ENCODE measurements around the gene CDC16.
A peak's percentile ranks its signal among the peaks of the same experiment; 100 is the strongest.

Gene CDC16

DNA sequence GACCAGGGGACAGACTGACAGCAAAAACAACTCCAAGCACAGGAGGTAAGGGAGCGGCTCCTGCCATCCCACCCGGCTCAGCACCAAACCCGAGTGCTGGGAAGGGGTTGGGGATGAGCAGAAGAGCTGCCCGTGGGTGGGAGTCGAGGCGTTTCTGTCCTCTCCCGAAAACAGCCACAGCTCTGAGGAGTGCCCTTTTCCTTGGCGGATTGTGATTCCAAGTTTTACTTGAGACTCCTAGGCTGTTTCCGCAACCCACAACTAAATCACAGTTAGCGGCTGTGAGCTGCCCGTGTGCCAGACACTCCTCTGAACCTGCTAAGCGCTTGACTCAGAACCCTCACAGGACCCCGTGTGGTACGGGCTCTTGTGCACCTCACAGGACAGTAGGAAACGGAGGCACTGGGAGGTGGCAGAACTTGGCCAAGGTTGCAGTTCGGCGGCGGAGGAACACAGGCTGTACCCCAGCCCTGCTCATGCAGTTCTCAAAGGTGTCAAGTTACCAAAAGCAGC, 34.2 kb upstream of the CDC16 start:
- TF ChIP-seq, protein P1, sequence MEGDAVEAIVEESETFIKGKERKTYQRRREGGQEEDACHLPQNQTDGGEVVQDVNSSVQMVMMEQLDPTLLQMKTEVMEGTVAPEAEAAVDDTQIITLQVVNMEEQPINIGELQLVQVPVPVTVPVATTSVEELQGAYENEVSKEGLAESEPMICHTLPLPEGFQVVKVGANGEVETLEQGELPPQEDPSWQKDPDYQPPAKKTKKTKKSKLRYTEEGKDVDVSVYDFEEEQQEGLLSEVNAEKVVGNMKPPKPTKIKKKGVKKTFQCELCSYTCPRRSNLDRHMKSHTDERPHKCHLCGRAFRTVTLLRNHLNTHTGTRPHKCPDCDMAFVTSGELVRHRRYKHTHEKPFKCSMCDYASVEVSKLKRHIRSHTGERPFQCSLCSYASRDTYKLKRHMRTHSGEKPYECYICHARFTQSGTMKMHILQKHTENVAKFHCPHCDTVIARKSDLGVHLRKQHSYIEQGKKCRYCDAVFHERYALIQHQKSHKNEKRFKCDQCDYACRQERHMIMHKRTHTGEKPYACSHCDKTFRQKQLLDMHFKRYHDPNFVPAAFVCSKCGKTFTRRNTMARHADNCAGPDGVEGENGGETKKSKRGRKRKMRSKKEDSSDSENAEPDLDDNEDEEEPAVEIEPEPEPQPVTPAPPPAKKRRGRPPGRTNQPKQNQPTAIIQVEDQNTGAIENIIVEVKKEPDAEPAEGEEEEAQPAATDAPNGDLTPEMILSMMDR (conservative IDR thresholded peaks at IDR 0.05; ENCODE audit: low read length) = no peak
- TF ChIP-seq EZH2phosphoT487 (IDR thresholded peaks at IDR 0.05; ENCODE audit: borderline replicate concordance) = no peak
- Histone ChIP-seq H3K9ac (ENCODE audit: low read depth, low read length, poor library complexity, severe bottlenecking) (no peak overlapping the region), H3K27me3 (ENCODE audit: insufficient read depth, low read length, poor library complexity, severe bottlenecking) (no peaks in the 10 kb centered on the region), H3F3A (ENCODE audit: low read depth) (no peaks in the 10 kb centered on the region), H3K36me3 (ENCODE audit: insufficient read depth, low read length) (no peaks in the 10 kb centered on the region), H3K4me3 (ENCODE audit: low read length, poor library complexity, severe bottlenecking) (no peak overlapping the region), H3K9me2 (replicated peaks; ENCODE audit: low read depth, low read length) (no peaks in the 10 kb centered on the region), H4K20me1 (ENCODE audit: insufficient read depth, low read length, poor library complexity, severe bottlenecking) (no peaks in the 10 kb centered on the region), H3K9me3 (ENCODE audit: insufficient read depth, low read depth, low read length) (no peaks in the 10 kb centered on the region), H3K4me2 (ENCODE audit: low read depth, low read length, poor library complexity, severe bottlenecking) (no peak overlapping the region), H3K4me1 (ENCODE audit: insufficient read depth, low read length, poor library complexity, severe bottlenecking) (peaks cover 30% of the 10 kb centered on the region), H3K79me2 (ENCODE audit: insufficient read depth, low read length) (no peaks in the 10 kb centered on the region), H2AFZ (ENCODE audit: low read length) (no peak overlapping the region)

- Histone ChIP-seq H4K20me1 (ENCODE audit: insufficient read depth, low read length, poor library complexity, severe bottlenecking) (no peaks in the 10 kb centered on the region), H3F3A (ENCODE audit: low read depth) (no peaks in the 10 kb centered on the region), H3K9me2 (replicated peaks; ENCODE audit: low read depth, low read length) (no peaks in the 10 kb centered on the region), H3K9me3 (ENCODE audit: insufficient read depth, low read depth, low read length) (no peaks in the 10 kb centered on the region), H3K4me1 (ENCODE audit: insufficient read depth, low read length, poor library complexity, severe bottlenecking) (peaks cover 26% of the 10 kb centered on the region), H2AFZ (ENCODE audit: low read length) (no peak overlapping the region), H3K4me3 (ENCODE audit: low read length, poor library complexity, severe bottlenecking) (no peak overlapping the region), H3K79me2 (ENCODE audit: insufficient read depth, low read length) (no peaks in the 10 kb centered on the region), H3K9ac (ENCODE audit: low read depth, low read length, poor library complexity, severe bottlenecking) (peak overlapping the region; percentile 36), H3K27me3 (ENCODE audit: insufficient read depth, low read length, poor library complexity, severe bottlenecking) (no peaks in the 10 kb centered on the region), H3K36me3 (ENCODE audit: insufficient read depth, low read length) (no peaks in the 10 kb centered on the region), H3K4me2 (ENCODE audit: low read depth, low read length, poor library complexity, severe bottlenecking) (no peak overlapping the region)
- TF ChIP-seq EZH2phosphoT487 (IDR thresholded peaks at IDR 0.05; ENCODE audit: borderline replicate concordance) = no peak
- TF ChIP-seq, protein P1 (conservative IDR thresholded peaks at IDR 0.05; ENCODE audit: low read length) = no peak
These were observed 32.1 kb upstream of the CDC16 start for GRCh38 chr13:114202581-114202980.

- no peaks in the 10 kb centered on the region for H3K27me3 ChIP-seq (ENCODE audit: insufficient read depth, low read length, poor library complexity, severe bottlenecking)
- no peaks in the 10 kb centered on the region for H3K36me3 ChIP-seq (ENCODE audit: insufficient read depth, low read length)
- peak overlapping the region; percentile 51 for H3K4me2 ChIP-seq (ENCODE audit: low read depth, low read length, poor library complexity, severe bottlenecking)
- no peaks in the 10 kb centered on the region for H3F3A ChIP-seq (ENCODE audit: low read depth)
- H4K20me1 ChIP-seq (ENCODE audit: insufficient read depth, low read length, poor library complexity, severe bottlenecking) = no peaks in the 10 kb centered on the region
- peak overlapping the region; percentile 68 for H3K9ac ChIP-seq (ENCODE audit: low read depth, low read length, poor library complexity, severe bottlenecking)
- peaks cover 26% of the 10 kb centered on the region for H3K4me1 ChIP-seq (ENCODE audit: insufficient read depth, low read length, poor library complexity, severe bottlenecking)
- H3K4me3 ChIP-seq (ENCODE audit: low read length, poor library complexity, severe bottlenecking) = peak overlapping the region; percentile 6
- H2AFZ ChIP-seq (ENCODE audit: low read length) = peak overlapping the region; percentile 44; the same call in 1 of the 2 replicates
- no peaks in the 10 kb centered on the region for H3K9me3 ChIP-seq (ENCODE audit: insufficient read depth, low read depth, low read length)
- no peaks in the 10 kb centered on the region for H3K79me2 ChIP-seq (ENCODE audit: insufficient read depth, low read length)
- TF ChIP-seq, protein P1 (conservative IDR thresholded peaks at IDR 0.05; ENCODE audit: low read length) = no peak
- no peak for TF ChIP-seq EZH2phosphoT487 (IDR thresholded peaks at IDR 0.05; ENCODE audit: borderline replicate concordance)
- H3K9me2 ChIP-seq (replicated peaks; ENCODE audit: low read depth, low read length) = no peaks in the 10 kb centered on the region
These were observed 31.2 kb upstream of the CDC16 start for GRCh38 chr13:114203536-114203935.

Data from Loucy (cell line).